Measurements from ENCODE around the gene IAH1.

The IAH1 gene

GRCh38 chr2:9451231-9451630, 23.1 kb upstream of the IAH1 start:
- H3K9me2 ChIP-seq (replicated peaks; ENCODE audit: insufficient read depth, low read length): no peaks in the 10 kb centered on the region
- H3K4me3 ChIP-seq (ENCODE audit: low read length): no peak overlapping the region
- H2AFZ ChIP-seq (ENCODE audit: low read length): no peak overlapping the region
- H3K9me3 ChIP-seq (replicated peaks; ENCODE audit: insufficient read depth, low read length): no peaks in the 10 kb centered on the region
- H3K27ac ChIP-seq (ENCODE audit: low read length): no peak overlapping the region
- H3F3A ChIP-seq (ENCODE audit: insufficient read depth, low read length): no peaks in the 10 kb centered on the region
- H3K9ac ChIP-seq (ENCODE audit: low read length): no peak overlapping the region
- no peaks in the 10 kb centered on the region for H3K4me1 ChIP-seq (ENCODE audit: low read length)
- no peaks in the 10 kb centered on the region for H3K36me3 ChIP-seq (replicated peaks; ENCODE audit: insufficient read depth, low read length)
- TF ChIP-seq, protein P1, sequence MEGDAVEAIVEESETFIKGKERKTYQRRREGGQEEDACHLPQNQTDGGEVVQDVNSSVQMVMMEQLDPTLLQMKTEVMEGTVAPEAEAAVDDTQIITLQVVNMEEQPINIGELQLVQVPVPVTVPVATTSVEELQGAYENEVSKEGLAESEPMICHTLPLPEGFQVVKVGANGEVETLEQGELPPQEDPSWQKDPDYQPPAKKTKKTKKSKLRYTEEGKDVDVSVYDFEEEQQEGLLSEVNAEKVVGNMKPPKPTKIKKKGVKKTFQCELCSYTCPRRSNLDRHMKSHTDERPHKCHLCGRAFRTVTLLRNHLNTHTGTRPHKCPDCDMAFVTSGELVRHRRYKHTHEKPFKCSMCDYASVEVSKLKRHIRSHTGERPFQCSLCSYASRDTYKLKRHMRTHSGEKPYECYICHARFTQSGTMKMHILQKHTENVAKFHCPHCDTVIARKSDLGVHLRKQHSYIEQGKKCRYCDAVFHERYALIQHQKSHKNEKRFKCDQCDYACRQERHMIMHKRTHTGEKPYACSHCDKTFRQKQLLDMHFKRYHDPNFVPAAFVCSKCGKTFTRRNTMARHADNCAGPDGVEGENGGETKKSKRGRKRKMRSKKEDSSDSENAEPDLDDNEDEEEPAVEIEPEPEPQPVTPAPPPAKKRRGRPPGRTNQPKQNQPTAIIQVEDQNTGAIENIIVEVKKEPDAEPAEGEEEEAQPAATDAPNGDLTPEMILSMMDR (IDR thresholded peaks at IDR 0.05; ENCODE audit: low read length): no peak
- TF ChIP-seq EZH2 (optimal IDR thresholded peaks at IDR 0.05; ENCODE audit: low read depth, low read length) (no peak), EZH2phosphoT487 (IDR thresholded peaks at IDR 0.05; ENCODE audit: low read length) (no peak)
- no peak for DNase-seq
- no peaks in the 10 kb centered on the region for H3K27me3 ChIP-seq (replicated peaks; ENCODE audit: insufficient read depth, low read length)
- H4K20me1 ChIP-seq (ENCODE audit: insufficient read depth, low read length): no peaks in the 10 kb centered on the region
- H3K79me2 ChIP-seq (ENCODE audit: low read length): no peaks in the 10 kb centered on the region
- H3K4me2 ChIP-seq (ENCODE audit: low read depth, low read length): no peak overlapping the region

GRCh38 chr2:9460441-9461017, 13.8 kb upstream of the IAH1 start:
- no peaks in the 10 kb centered on the region; the same call in 1 of the 2 replicates for H3K36me3 ChIP-seq (replicated peaks; ENCODE audit: insufficient read depth, low read length)
- H3K27me3 ChIP-seq (replicated peaks; ENCODE audit: insufficient read depth, low read length): no peaks in the 10 kb centered on the region
- H3K4me1 ChIP-seq (ENCODE audit: low read length): no peaks in the 10 kb centered on the region
- no peak for TF ChIP-seq EZH2phosphoT487 (IDR thresholded peaks at IDR 0.05; ENCODE audit: low read length)
- TF ChIP-seq, protein P1 (IDR thresholded peaks at IDR 0.05; ENCODE audit: low read length): no peak
- TF ChIP-seq EZH2 (optimal IDR thresholded peaks at IDR 0.05; ENCODE audit: low read depth, low read length): no peak
- H3K4me2 ChIP-seq (ENCODE audit: low read depth, low read length): no peak overlapping the region
- H3F3A ChIP-seq (ENCODE audit: insufficient read depth, low read length): no peaks in the 10 kb centered on the region
- no peak overlapping the region for H3K27ac ChIP-seq (ENCODE audit: low read length)
- no peaks in the 10 kb centered on the region for H3K9me2 ChIP-seq (replicated peaks; ENCODE audit: insufficient read depth, low read length)
- DNase-seq: no peak
- H3K9me3 ChIP-seq (replicated peaks; ENCODE audit: insufficient read depth, low read length): no peaks in the 10 kb centered on the region
- no peaks in the 10 kb centered on the region for H4K20me1 ChIP-seq (ENCODE audit: insufficient read depth, low read length)
- H2AFZ ChIP-seq (ENCODE audit: low read length): no peak overlapping the region
- H3K4me3 ChIP-seq (ENCODE audit: low read length): no peak overlapping the region
- H3K79me2 ChIP-seq (ENCODE audit: low read length): no peaks in the 10 kb centered on the region
- no peak overlapping the region for H3K9ac ChIP-seq (ENCODE audit: low read length)

- Histone ChIP-seq H3K27ac (ENCODE audit: low read length) (no peak overlapping the region), H4K20me1 (ENCODE audit: insufficient read depth, low read length) (no peaks in the 10 kb centered on the region)
Observed at GRCh38 chr2:9461079-9461478, 13.3 kb upstream of the IAH1 start.

More at GRCh38 chr2:9461079-9461478, 13.3 kb upstream of the IAH1 start:
- TF ChIP-seq, protein P1 (IDR thresholded peaks at IDR 0.05; ENCODE audit: low read length): no peak
- TF ChIP-seq EZH2 (optimal IDR thresholded peaks at IDR 0.05; ENCODE audit: low read depth, low read length) (no peak), EZH2phosphoT487 (IDR thresholded peaks at IDR 0.05; ENCODE audit: low read length) (no peak)
- Histone ChIP-seq H3K4me3 (ENCODE audit: low read length) (no peak overlapping the region), H3K9me2 (replicated peaks; ENCODE audit: insufficient read depth, low read length) (no peaks in the 10 kb centered on the region), H3K9me3 (replicated peaks; ENCODE audit: insufficient read depth, low read length) (no peaks in the 10 kb centered on the region), H3F3A (ENCODE audit: insufficient read depth, low read length) (no peaks in the 10 kb centered on the region), H2AFZ (ENCODE audit: low read length) (no peak overlapping the region), H3K36me3 (replicated peaks; ENCODE audit: insufficient read depth, low read length) (no peaks in the 10 kb centered on the region; the same call in 1 of the 2 replicates), H3K27me3 (replicated peaks; ENCODE audit: insufficient read depth, low read length) (no peaks in the 10 kb centered on the region), H3K79me2 (ENCODE audit: low read length) (no peaks in the 10 kb centered on the region), H3K4me1 (ENCODE audit: low read length) (no peaks in the 10 kb centered on the region), H3K4me2 (ENCODE audit: low read depth, low read length) (no peak overlapping the region), H3K9ac (ENCODE audit: low read length) (no peak overlapping the region)
- DNase-seq: no peak

All from MM.1S (cell line).